Measurements from ENCODE around the gene EHHADH. TPM values are rescaled to one million over a fixed set of nuclear protein-coding genes. Genes with fewer than 3 reads are reported as not detected.

EHHADH gene
- total and polyA plus RNA-seq, 2 of the 13 experiments (the other 11 are each of a cell fraction or from before 2014, with no cell fraction given) = 14.5 to 38.9 TPM

DNA sequence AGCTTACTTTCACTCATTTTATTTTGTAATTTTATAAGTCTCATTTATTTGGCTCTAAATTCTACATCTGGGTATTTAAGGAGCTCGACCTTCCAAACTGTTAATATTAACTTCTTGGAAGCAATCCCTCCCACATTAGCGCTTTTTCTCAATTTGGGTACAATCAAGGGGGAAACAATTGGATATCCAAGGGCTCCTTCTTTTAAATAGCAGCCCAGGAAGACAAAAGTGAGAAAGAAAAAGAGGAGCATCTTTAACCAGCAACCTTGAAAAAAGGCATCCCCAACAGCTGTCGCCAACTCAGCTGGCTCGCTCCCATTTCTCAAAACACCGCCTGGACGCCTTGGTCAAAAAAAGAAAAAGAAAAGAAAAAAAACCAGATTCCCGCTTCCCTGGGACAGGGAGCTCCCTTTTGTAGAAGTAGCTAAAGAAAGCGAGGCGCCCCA is 101.9 kb downstream of the EHHADH start (continued):
- TF ChIP-seq, protein P1, sequence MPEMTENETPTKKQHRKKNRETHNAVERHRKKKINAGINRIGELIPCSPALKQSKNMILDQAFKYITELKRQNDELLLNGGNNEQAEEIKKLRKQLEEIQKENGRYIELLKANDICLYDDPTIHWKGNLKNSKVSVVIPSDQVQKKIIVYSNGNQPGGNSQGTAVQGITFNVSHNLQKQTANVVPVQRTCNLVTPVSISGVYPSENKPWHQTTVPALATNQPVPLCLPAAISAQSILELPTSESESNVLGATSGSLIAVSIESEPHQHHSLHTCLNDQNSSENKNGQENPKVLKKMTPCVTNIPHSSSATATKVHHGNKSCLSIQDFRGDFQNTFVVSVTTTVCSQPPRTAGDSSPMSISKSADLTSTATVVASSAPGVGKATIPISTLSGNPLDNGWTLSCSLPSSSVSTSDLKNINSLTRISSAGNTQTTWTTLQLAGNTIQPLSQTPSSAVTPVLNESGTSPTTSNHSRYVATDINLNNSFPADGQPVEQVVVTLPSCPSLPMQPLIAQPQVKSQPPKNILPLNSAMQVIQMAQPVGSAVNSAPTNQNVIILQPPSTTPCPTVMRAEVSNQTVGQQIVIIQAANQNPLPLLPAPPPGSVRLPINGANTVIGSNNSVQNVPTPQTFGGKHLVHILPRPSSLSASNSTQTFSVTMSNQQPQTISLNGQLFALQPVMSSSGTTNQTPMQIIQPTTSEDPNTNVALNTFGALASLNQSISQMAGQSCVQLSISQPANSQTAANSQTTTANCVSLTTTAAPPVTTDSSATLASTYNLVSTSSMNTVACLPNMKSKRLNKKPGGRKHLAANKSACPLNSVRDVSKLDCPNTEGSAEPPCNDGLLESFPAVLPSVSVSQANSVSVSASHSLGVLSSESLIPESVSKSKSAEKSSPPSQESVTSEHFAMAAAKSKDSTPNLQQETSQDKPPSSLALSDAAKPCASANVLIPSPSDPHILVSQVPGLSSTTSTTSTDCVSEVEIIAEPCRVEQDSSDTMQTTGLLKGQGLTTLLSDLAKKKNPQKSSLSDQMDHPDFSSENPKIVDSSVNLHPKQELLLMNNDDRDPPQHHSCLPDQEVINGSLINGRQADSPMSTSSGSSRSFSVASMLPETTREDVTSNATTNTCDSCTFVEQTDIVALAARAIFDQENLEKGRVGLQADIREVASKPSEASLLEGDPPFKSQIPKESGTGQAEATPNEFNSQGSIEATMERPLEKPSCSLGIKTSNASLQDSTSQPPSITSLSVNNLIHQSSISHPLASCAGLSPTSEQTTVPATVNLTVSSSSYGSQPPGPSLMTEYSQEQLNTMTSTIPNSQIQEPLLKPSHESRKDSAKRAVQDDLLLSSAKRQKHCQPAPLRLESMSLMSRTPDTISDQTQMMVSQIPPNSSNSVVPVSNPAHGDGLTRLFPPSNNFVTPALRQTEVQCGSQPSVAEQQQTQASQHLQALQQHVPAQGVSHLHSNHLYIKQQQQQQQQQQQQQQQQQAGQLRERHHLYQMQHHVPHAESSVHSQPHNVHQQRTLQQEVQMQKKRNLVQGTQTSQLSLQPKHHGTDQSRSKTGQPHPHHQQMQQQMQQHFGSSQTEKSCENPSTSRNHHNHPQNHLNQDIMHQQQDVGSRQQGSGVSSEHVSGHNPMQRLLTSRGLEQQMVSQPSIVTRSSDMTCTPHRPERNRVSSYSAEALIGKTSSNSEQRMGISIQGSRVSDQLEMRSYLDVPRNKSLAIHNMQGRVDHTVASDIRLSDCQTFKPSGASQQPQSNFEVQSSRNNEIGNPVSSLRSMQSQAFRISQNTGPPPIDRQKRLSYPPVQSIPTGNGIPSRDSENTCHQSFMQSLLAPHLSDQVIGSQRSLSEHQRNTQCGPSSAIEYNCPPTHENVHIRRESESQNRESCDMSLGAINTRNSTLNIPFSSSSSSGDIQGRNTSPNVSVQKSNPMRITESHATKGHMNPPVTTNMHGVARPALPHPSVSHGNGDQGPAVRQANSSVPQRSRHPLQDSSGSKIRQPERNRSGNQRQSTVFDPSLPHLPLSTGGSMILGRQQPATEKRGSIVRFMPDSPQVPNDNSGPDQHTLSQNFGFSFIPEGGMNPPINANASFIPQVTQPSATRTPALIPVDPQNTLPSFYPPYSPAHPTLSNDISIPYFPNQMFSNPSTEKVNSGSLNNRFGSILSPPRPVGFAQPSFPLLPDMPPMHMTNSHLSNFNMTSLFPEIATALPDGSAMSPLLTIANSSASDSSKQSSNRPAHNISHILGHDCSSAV (CRISPR knock-in tag; IDR thresholded peaks at IDR 0.05; ENCODE audit: borderline replicate concordance) = no peak
- no peak for TF ChIP-seq ZFP41 (CRISPR knock-in tag; IDR thresholded peaks at IDR 0.05; ENCODE audit: borderline replicate concordance)
